H1 (cell line): ENCODE measurements around the gene CDT1. TPM values are rescaled to one million over a fixed set of nuclear protein-coding genes. Genes with fewer than 3 reads are reported as not detected.

Experiments used
- KDM4A ChIP-seq: IDR thresholded peaks from one replicate; pipeline ENCODE4 v1.7.1; 2012; ENCODE audit warnings: low read depth, mild to moderate bottlenecking, moderate library complexity, low read length, inconsistent platforms; ENCODE audit not compliant: severe bottlenecking
- POLR2AphosphoS5 ChIP-seq: IDR thresholded peaks from 2 replicates; pipeline ENCODE4 v1.6.1; 2011; ENCODE audit warnings: low read depth, low read length
- RNF2 ChIP-seq: fragments of 200-900, 300-1000 bp; sonication (generic); IDR thresholded peaks from 2 replicates; pipeline ENCODE4 v1.7.1; 2016; ENCODE audit warnings: borderline replicate concordance, low read depth, mild to moderate bottlenecking, antibody characterized with exemption, low read length; ENCODE audit not compliant: poor library complexity, severe bottlenecking; ENCODE audit errors: missing control alignments
- SIX5 ChIP-seq: IDR thresholded peaks from 2 replicates; pipeline ENCODE4 v1.6.1; 2011; ENCODE audit warnings: mild to moderate bottlenecking, low read depth, low read length
- SRF ChIP-seq: IDR thresholded peaks from 2 replicates; pipeline ENCODE4 v1.6.1; 2011; ENCODE audit warnings: mild to moderate bottlenecking, low read depth, low read length, moderate library complexity
- TAF7 ChIP-seq: optimal IDR thresholded peaks from 2 replicates; pipeline ENCODE3; 2011; ENCODE audit warnings: low read depth, mild to moderate bottlenecking, inconsistent platforms, low read length, moderate library complexity, borderline replicate concordance
- YY1 ChIP-seq: IDR thresholded peaks from 2 replicates; pipeline ENCODE4 v1.6.1; 2011; ENCODE audit warnings: low read depth, mild to moderate bottlenecking, low read length
- polyA plus RNA-seq, 7 experiments: library from polyadenylated mRNA; depleted of rRNA in 3 of 7; stranded (reverse) in 5 of 7; unstranded in 2 of 7; fragments of >200 nt in 5 of 7; fragments of 200-250 nt in 2 of 7; gene quantifications; 1 replicate in 5 of 7; 2 replicates in 1 of 7; 4 replicates in 1 of 7; pipeline versions ENCODE4 v1.2.1 to v1.2.3, GENCODE V29; 2011 to 2013; ENCODE audit warnings: missing spikeins in 2 of 7, mixed read lengths in 2 of 7
- total RNA-seq: library from RNA; stranded (reverse); fragmentation: NEBNext Ultra II Directional; extraction: Animal tissue kit (Norgen Biotek cat#: 25700); gene quantifications from 2 replicates; pipeline ENCODE4 v1.2.1, GENCODE V29; 2021
- TF ChIP-seq, protein P1 (sequence below): fragments of 300-600 bp; sonication (generic); IDR thresholded peaks from 2 replicates; pipeline ENCODE4 v1.7.1; 2012; ENCODE audit warnings: low read length, moderate library complexity, mild to moderate bottlenecking, inconsistent platforms; ENCODE audit not compliant: insufficient replicate concordance

The CDT1 gene
- total and polyA plus RNA-seq, 2 of the 8 experiments (the other 6 are each of a cell fraction or from before 2014, with no cell fraction given): 76.7 to 95.4 TPM

DNA sequence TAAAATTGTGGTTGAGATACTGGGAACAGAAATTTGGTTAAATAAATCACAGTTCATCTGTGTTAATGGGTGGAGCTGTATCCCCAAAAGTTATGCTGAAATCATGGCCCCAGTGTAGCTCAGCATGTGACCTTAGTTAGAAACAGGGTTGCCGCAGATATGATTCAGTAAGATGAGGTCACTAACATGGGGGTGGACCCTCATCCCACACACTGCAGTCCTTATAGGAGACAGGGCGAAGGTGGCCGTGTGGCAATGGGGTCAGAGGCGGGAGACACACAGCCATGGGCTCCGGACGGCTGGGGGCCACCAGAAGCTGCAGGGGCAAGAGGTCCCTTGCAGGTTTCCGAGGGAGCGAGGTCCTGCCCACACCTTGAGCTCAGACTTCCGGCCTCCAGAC is 42.5 kb downstream of the CDT1 start (continued):
- TF ChIP-seq, protein P1, sequence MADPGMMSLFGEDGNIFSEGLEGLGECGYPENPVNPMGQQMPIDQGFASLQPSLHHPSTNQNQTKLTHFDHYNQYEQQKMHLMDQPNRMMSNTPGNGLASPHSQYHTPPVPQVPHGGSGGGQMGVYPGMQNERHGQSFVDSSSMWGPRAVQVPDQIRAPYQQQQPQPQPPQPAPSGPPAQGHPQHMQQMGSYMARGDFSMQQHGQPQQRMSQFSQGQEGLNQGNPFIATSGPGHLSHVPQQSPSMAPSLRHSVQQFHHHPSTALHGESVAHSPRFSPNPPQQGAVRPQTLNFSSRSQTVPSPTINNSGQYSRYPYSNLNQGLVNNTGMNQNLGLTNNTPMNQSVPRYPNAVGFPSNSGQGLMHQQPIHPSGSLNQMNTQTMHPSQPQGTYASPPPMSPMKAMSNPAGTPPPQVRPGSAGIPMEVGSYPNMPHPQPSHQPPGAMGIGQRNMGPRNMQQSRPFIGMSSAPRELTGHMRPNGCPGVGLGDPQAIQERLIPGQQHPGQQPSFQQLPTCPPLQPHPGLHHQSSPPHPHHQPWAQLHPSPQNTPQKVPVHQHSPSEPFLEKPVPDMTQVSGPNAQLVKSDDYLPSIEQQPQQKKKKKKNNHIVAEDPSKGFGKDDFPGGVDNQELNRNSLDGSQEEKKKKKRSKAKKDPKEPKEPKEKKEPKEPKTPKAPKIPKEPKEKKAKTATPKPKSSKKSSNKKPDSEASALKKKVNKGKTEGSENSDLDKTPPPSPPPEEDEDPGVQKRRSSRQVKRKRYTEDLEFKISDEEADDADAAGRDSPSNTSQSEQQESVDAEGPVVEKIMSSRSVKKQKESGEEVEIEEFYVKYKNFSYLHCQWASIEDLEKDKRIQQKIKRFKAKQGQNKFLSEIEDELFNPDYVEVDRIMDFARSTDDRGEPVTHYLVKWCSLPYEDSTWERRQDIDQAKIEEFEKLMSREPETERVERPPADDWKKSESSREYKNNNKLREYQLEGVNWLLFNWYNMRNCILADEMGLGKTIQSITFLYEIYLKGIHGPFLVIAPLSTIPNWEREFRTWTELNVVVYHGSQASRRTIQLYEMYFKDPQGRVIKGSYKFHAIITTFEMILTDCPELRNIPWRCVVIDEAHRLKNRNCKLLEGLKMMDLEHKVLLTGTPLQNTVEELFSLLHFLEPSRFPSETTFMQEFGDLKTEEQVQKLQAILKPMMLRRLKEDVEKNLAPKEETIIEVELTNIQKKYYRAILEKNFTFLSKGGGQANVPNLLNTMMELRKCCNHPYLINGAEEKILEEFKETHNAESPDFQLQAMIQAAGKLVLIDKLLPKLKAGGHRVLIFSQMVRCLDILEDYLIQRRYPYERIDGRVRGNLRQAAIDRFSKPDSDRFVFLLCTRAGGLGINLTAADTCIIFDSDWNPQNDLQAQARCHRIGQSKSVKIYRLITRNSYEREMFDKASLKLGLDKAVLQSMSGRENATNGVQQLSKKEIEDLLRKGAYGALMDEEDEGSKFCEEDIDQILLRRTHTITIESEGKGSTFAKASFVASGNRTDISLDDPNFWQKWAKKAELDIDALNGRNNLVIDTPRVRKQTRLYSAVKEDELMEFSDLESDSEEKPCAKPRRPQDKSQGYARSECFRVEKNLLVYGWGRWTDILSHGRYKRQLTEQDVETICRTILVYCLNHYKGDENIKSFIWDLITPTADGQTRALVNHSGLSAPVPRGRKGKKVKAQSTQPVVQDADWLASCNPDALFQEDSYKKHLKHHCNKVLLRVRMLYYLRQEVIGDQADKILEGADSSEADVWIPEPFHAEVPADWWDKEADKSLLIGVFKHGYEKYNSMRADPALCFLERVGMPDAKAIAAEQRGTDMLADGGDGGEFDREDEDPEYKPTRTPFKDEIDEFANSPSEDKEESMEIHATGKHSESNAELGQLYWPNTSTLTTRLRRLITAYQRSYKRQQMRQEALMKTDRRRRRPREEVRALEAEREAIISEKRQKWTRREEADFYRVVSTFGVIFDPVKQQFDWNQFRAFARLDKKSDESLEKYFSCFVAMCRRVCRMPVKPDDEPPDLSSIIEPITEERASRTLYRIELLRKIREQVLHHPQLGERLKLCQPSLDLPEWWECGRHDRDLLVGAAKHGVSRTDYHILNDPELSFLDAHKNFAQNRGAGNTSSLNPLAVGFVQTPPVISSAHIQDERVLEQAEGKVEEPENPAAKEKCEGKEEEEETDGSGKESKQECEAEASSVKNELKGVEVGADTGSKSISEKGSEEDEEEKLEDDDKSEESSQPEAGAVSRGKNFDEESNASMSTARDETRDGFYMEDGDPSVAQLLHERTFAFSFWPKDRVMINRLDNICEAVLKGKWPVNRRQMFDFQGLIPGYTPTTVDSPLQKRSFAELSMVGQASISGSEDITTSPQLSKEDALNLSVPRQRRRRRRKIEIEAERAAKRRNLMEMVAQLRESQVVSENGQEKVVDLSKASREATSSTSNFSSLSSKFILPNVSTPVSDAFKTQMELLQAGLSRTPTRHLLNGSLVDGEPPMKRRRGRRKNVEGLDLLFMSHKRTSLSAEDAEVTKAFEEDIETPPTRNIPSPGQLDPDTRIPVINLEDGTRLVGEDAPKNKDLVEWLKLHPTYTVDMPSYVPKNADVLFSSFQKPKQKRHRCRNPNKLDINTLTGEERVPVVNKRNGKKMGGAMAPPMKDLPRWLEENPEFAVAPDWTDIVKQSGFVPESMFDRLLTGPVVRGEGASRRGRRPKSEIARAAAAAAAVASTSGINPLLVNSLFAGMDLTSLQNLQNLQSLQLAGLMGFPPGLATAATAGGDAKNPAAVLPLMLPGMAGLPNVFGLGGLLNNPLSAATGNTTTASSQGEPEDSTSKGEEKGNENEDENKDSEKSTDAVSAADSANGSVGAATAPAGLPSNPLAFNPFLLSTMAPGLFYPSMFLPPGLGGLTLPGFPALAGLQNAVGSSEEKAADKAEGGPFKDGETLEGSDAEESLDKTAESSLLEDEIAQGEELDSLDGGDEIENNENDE: no peak
- TF ChIP-seq KDM4A (no peak), RNF2 (no peak), SRF (no peak), SIX5 (no peak), TAF7 (no peak), POLR2AphosphoS5 (no peak), YY1 (no peak)
